Measurements from ENCODE around the gene OR4N5.

DNA sequence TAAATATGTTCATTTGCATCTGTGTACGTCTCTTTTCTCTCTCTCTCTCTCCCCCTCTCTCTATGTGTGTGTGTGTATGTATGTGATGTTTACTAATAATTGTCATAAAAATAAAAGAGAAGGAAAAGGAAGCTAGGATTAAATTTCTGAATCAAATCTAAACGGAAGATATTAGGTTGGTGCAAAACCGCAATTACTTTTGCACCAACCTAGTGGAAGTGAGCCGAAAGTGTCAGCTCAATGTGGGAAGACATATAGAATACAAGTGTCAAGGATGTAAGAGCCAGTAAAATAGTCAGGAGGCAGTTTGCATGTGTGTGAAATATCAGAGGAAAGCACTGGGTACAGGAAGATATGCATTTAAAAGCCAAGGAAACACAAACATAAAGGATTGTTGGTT is 46.6 kb upstream of the OR4N5 start:
- TF ChIP-seq, protein P1, sequence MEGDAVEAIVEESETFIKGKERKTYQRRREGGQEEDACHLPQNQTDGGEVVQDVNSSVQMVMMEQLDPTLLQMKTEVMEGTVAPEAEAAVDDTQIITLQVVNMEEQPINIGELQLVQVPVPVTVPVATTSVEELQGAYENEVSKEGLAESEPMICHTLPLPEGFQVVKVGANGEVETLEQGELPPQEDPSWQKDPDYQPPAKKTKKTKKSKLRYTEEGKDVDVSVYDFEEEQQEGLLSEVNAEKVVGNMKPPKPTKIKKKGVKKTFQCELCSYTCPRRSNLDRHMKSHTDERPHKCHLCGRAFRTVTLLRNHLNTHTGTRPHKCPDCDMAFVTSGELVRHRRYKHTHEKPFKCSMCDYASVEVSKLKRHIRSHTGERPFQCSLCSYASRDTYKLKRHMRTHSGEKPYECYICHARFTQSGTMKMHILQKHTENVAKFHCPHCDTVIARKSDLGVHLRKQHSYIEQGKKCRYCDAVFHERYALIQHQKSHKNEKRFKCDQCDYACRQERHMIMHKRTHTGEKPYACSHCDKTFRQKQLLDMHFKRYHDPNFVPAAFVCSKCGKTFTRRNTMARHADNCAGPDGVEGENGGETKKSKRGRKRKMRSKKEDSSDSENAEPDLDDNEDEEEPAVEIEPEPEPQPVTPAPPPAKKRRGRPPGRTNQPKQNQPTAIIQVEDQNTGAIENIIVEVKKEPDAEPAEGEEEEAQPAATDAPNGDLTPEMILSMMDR (IDR thresholded peaks at IDR 0.05): no peak
- TF ChIP-seq POLR2A (IDR thresholded peaks at IDR 0.05): no peak
